HepG2 (cell line): Measurements from ENCODE around the gene SNAI1. TPM values are rescaled to one million over a fixed set of nuclear protein-coding genes. Genes with fewer than 3 reads are reported as not detected.
A peak's percentile ranks its signal among the peaks of the same experiment; 100 is the strongest.

ENCODE experiments used
- CHD2 ChIP-seq: IDR thresholded peaks from 2 replicates; pipeline ENCODE4 v1.6.1; 2011; ENCODE audit warnings: low read depth, low read length, improper control_type of control experiment
- CTCF ChIP-seq: sonication (generic); formaldehyde crosslinking; IDR thresholded peaks from 2 replicates; pipeline ENCODE4 v1.5.0; 2020; ENCODE audit warnings: mild to moderate bottlenecking, missing genetic modification reagents, moderate library complexity
- EED ChIP-seq: sonication (generic); formaldehyde crosslinking; IDR thresholded peaks from 2 replicates; pipeline ENCODE4 v1.5.0; 2020; ENCODE audit warnings: mild to moderate bottlenecking, missing genetic modification reagents
- ESRRA ChIP-seq: sonication (generic); formaldehyde crosslinking; IDR thresholded peaks from 2 replicates; pipeline ENCODE4 v1.5.1; 2020; ENCODE audit warnings: mild to moderate bottlenecking, low read depth, missing genetic modification reagents
- FIP1L1 ChIP-seq: fragments of 200-400 bp; formaldehyde crosslinking; IDR thresholded peaks from 2 replicates; pipeline ENCODE4 v1.6.1; 2018; ENCODE audit warnings: low read depth, mild to moderate bottlenecking, low read length, moderate library complexity, borderline replicate concordance; ENCODE audit not compliant: insufficient read depth
- FLYWCH1 ChIP-seq: sonication (generic); formaldehyde crosslinking; IDR thresholded peaks from 2 replicates; pipeline ENCODE4 v1.8.1; 2023; ENCODE audit warnings: mild to moderate bottlenecking, missing genetic modification reagents
- GMEB1 ChIP-seq: sonication (generic); formaldehyde crosslinking; IDR thresholded peaks from 2 replicates; pipeline ENCODE4 v1.5.1; 2020; ENCODE audit warnings: missing genetic modification reagents, mild to moderate bottlenecking, borderline replicate concordance
- HNRNPH1 ChIP-seq: fragments of 200-400 bp; formaldehyde crosslinking; optimal IDR thresholded peaks from 2 replicates; pipeline ENCODE3; 2017; ENCODE audit warnings: mild to moderate bottlenecking, low read depth, low read length
- MXD4 ChIP-seq: IDR thresholded peaks from 2 replicates; pipeline ENCODE4 v1.6.1; 2016; ENCODE audit warnings: mild to moderate bottlenecking, missing biosample characterization, missing genetic modification reagents
- PBX3 ChIP-seq: sonication (generic); formaldehyde crosslinking; IDR thresholded peaks from 2 replicates; pipeline ENCODE4 v1.8.1; 2023; ENCODE audit warnings: missing genetic modification reagents, inconsistent platforms, borderline replicate concordance
- RARG ChIP-seq: sonication (generic); formaldehyde crosslinking; IDR thresholded peaks from 2 replicates; pipeline ENCODE4 v1.4.0; 2020; ENCODE audit warnings: low read depth, mild to moderate bottlenecking, missing genetic modification reagents
- RFXANK ChIP-seq: IDR thresholded peaks from 2 replicates; pipeline ENCODE4 v1.6.1; 2016
- SP1 ChIP-seq, 2 experiments: fragments of 450-650 bp in 1 of 2; sonication (generic) in 1 of 2; formaldehyde crosslinking in 1 of 2; IDR thresholded peaks; 2 replicates each; pipeline versions ENCODE4 v1.4.0 to v1.6.1; 2016 to 2020; ENCODE audit warnings: missing genetic modification reagents in 1 of 2
- ZGPAT ChIP-seq: IDR thresholded peaks from 2 replicates; pipeline ENCODE4 v1.6.1; 2016; ENCODE audit warnings: mild to moderate bottlenecking
- ZKSCAN1 ChIP-seq: fragments of 150-350 bp; IDR thresholded peaks from 2 replicates; pipeline ENCODE4 v1.6.1; 2014; ENCODE audit warnings: low read length
- ZNF101 ChIP-seq: sonication (generic); formaldehyde crosslinking; IDR thresholded peaks from 2 replicates; pipeline ENCODE4 v1.4.0; 2020; ENCODE audit warnings: mild to moderate bottlenecking, low read depth, missing genetic modification reagents, borderline replicate concordance
- ZNF121 ChIP-seq: sonication (generic); formaldehyde crosslinking; IDR thresholded peaks from 2 replicates; pipeline ENCODE4 v1.5.0; 2020; ENCODE audit warnings: mild to moderate bottlenecking, missing genetic modification reagents
- ZNF337 ChIP-seq: sonication (generic); formaldehyde crosslinking; IDR thresholded peaks from 2 replicates; pipeline ENCODE4 v1.5.1; 2020; ENCODE audit warnings: missing genetic modification reagents, low read depth, mild to moderate bottlenecking, borderline replicate concordance
- ZNF382 ChIP-seq: sonication (generic); formaldehyde crosslinking; IDR thresholded peaks from 2 replicates; pipeline ENCODE4 v1.5.0; 2020; ENCODE audit warnings: missing genetic modification reagents, mild to moderate bottlenecking, borderline replicate concordance
- ZNF556 ChIP-seq: sonication (generic); formaldehyde crosslinking; IDR thresholded peaks from 2 replicates; pipeline ENCODE4 v1.4.0; 2020; ENCODE audit warnings: mild to moderate bottlenecking, missing genetic modification reagents, borderline replicate concordance
- ZNF670 ChIP-seq: sonication (generic); formaldehyde crosslinking; IDR thresholded peaks from 2 replicates; pipeline ENCODE4 v1.8.0; 2022; ENCODE audit warnings: mild to moderate bottlenecking, missing genetic modification reagents, borderline replicate concordance
- ZNF784 ChIP-seq: sonication (generic); formaldehyde crosslinking; IDR thresholded peaks from 2 replicates; pipeline ENCODE4 v1.5.1; 2020; ENCODE audit warnings: missing genetic modification reagents, mild to moderate bottlenecking, borderline replicate concordance
- ZNF790 ChIP-seq: sonication (generic); formaldehyde crosslinking; IDR thresholded peaks from 2 replicates; pipeline ENCODE4 v1.8.0; 2022; ENCODE audit warnings: missing genetic modification reagents, mild to moderate bottlenecking, borderline replicate concordance
- ZNF792 ChIP-seq: IDR thresholded peaks from 2 replicates; pipeline ENCODE4 v1.6.1; 2016
- ZSCAN30 ChIP-seq: sonication (generic); formaldehyde crosslinking; IDR thresholded peaks from 2 replicates; pipeline ENCODE4 v1.5.0; 2020; ENCODE audit warnings: mild to moderate bottlenecking, missing genetic modification reagents
- polyA plus RNA-seq, 8 experiments: library from polyadenylated mRNA; depleted of rRNA in 3 of 8; stranded (reverse) in 7 of 8; unstranded in 1 of 8; fragments of >200 nt; fragmentation: Illumina TruSeq in 4 of 8; extraction: Trizol in 4 of 8; gene quantifications; 2 replicates each; pipeline versions ENCODE4 v1.2.1 to v1.2.3, GENCODE V29; 2011 to 2016; ENCODE audit warnings: low read depth in 4 of 8, missing spikeins in 1 of 8, mixed read lengths in 1 of 8; ENCODE audit not compliant: insufficient read depth in 1 of 8
- total RNA-seq, 5 experiments: library from RNA; depleted of rRNA; stranded (reverse); fragments of >200 nt; fragmentation: Illumina TruSeq; extraction: Trizol; gene quantifications; 2 replicates each; pipeline ENCODE4 v1.2.3, GENCODE V29; 2016; ENCODE audit warnings: low read depth in 1 of 5

SNAI1 gene
- total and polyA plus RNA-seq, 2 of the 13 experiments (the other 11 are each of a cell fraction or from before 2014, with no cell fraction given): 1.3 to 1.4 TPM

- peak; percentile 40; the same call in 1 of the 2 replicates for TF ChIP-seq ZGPAT (CRISPR knock-in tag)
- no peak; the same call in 1 of the 2 replicates for TF ChIP-seq ZNF121 (CRISPR knock-in tag)
- no peak for TF ChIP-seq FIP1L1
- no peak for TF ChIP-seq ZNF790 (CRISPR knock-in tag)
- no peak for TF ChIP-seq ZSCAN30
- no peak for TF ChIP-seq EED (CRISPR knock-in tag)
- TF ChIP-seq ESRRA (CRISPR knock-in tag): no peak
- no peak for TF ChIP-seq CHD2
- TF ChIP-seq PBX3: no peak
- no peak for TF ChIP-seq ZNF382 (CRISPR knock-in tag)
- no peak for TF ChIP-seq ZNF337
- no peak for TF ChIP-seq RARG
- no peak for TF ChIP-seq GMEB1 (CRISPR knock-in tag)
- TF ChIP-seq RFXANK (CRISPR knock-in tag): no peak
- no peak; the same call in 1 of the 2 replicates for TF ChIP-seq MXD4 (CRISPR knock-in tag)
- no peak for TF ChIP-seq HNRNPH1
- TF ChIP-seq ZNF792 (CRISPR knock-in tag): no peak
- TF ChIP-seq FLYWCH1 (CRISPR knock-in tag): no peak
- no peak for TF ChIP-seq ZNF784
- TF ChIP-seq SP1 (IDR thresholded peaks at IDR 0.05): no peak
- TF ChIP-seq SP1 (CRISPR knock-in tag; IDR thresholded peaks at IDR 0.05): no peak
- no peak for TF ChIP-seq CTCF (CRISPR knock-in tag)
- TF ChIP-seq ZKSCAN1: no peak
- no peak; the same call in 1 of the 2 replicates for TF ChIP-seq ZNF670 (CRISPR knock-in tag)
- TF ChIP-seq ZNF101 (CRISPR knock-in tag): no peak
- 0 out of 2 replicates have a peak, but pooled peaks have one; percentile 36 for TF ChIP-seq ZNF556 (CRISPR knock-in tag)
Measured at GRCh38 chr20:49976542-49976941, 6.2 kb upstream of the SNAI1 start (continued).
